ENCODE data around the gene LMF1. TPM values are rescaled to one million over a fixed set of nuclear protein-coding genes. Genes with fewer than 3 reads are reported as not detected.

The LMF1 gene
- total and polyA plus RNA-seq, 9 of the 15 experiments (the other 6 are each of a cell fraction or from before 2014, with no cell fraction given) = 0.11 to 1.6 (median 0.55) TPM; not detected in 1

DNA sequence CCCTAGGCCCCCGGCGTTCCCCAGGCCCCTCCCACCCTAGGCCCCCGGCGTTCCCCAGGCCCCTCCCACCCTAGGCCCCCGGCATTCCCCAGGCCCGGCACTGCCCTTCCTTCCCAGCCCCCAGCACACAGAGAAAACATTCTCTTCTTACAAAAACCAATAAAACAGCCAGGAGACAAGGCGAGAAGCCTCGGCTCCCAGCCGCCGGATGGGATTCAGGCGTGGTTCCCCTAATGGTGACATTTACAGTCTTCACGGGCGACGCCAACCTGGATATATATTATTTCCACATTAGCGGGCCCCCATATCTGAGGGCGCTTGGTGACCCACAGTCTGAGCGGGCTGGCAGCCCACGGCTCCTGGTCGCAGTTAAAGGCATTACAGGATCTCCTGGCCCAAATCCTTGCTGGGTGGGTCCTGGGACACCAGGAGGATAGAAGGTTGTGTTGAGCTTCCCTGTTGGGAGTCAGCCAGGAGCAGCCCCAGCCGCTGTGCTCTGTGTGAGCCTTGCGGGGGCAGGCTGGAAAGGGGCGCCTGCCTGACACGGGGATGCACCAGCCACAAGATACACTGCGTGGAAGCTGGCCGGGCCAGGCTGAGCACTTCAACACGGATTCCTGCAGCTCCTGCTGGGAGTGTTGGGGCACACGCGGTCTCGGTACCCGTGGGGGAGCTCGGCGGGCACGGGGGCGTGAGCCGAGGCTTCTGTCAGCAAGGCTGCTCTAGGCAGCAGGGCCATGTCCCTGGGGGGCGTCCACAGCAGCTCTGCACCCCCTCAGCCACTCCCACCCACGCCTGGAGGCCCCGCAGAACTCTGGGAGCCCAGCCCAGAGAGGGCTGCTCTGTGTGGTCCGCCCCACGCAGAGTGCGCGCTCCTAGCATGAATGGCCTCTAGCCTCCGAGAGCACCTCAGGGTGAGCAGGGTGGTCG, 83.7 kb downstream of the LMF1 start:
- no peak for FAIRE-seq

More for the DNA sequence above, 83.7 kb downstream of the LMF1 start:
- WGBS (ENCODE audit: insufficient coverage, low coverage, missing lambda C conversion rate) = 24% methylated on average over 34 of the region's 44 CpGs
- H4K20me1 ChIP-seq (replicated peaks; ENCODE audit: control insufficient read depth, insufficient read depth, low read length) = peaks cover 22% of the 10 kb centered on the region
- POLR2A ChIA-PET = no interaction called here
- in situ Hi-C loops (cut with MboI) (no loop called here), intact Hi-C loops (cut with micrococcal nuclease) (no loop called here)
- TF ChIP-seq BHLHE40 (IDR thresholded peaks at IDR 0.05; ENCODE audit: low read length) (no peak), THRA (IDR thresholded peaks at IDR 0.05) (no peak), ZNF395 (CRISPR knock-in tag; IDR thresholded peaks at IDR 0.05) (no peak), E2F3 (CRISPR knock-in tag; IDR thresholded peaks at IDR 0.05) (no peak), NRF1 (conservative IDR thresholded peaks at IDR 0.05 in 1 of 2, IDR thresholded peaks at IDR 0.05 in 1 of 2) (no peak), STAT5B (CRISPR knock-in tag; IDR thresholded peaks at IDR 0.05) (no peak), SRSF7 (optimal IDR thresholded peaks at IDR 0.05; ENCODE audit: low read depth, low read length) (no peak), NFATC3 (IDR thresholded peaks at IDR 0.05) (no peak), ZNF3 (CRISPR knock-in tag; IDR thresholded peaks at IDR 0.05) (no peak), ZNF785 (CRISPR knock-in tag; IDR thresholded peaks at IDR 0.05) (no peak), E2F5 (CRISPR knock-in tag; IDR thresholded peaks at IDR 0.05) (no peak), BRF1 (IDR thresholded peaks at IDR 0.05; ENCODE audit: borderline replicate concordance, extremely low read depth, insufficient read length) (no peak)
- TF ChIP-seq, protein P1, sequence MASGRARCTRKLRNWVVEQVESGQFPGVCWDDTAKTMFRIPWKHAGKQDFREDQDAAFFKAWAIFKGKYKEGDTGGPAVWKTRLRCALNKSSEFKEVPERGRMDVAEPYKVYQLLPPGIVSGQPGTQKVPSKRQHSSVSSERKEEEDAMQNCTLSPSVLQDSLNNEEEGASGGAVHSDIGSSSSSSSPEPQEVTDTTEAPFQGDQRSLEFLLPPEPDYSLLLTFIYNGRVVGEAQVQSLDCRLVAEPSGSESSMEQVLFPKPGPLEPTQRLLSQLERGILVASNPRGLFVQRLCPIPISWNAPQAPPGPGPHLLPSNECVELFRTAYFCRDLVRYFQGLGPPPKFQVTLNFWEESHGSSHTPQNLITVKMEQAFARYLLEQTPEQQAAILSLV (tag; IDR thresholded peaks at IDR 0.05) = no peak
- TF ChIP-seq, protein P2, sequence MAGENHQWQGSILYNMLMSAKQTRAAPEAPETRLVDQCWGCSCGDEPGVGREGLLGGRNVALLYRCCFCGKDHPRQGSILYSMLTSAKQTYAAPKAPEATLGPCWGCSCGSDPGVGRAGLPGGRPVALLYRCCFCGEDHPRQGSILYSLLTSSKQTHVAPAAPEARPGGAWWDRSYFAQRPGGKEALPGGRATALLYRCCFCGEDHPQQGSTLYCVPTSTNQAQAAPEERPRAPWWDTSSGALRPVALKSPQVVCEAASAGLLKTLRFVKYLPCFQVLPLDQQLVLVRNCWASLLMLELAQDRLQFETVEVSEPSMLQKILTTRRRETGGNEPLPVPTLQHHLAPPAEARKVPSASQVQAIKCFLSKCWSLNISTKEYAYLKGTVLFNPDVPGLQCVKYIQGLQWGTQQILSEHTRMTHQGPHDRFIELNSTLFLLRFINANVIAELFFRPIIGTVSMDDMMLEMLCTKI (IDR thresholded peaks at IDR 0.05; ENCODE audit: partially characterized antibody) = no peak
- H2AFZ ChIP-seq (ENCODE audit: low read depth, low read length) = no peak overlapping the region
- H3K36me3 ChIP-seq (ENCODE audit: control insufficient read depth, insufficient read depth, low read length) = no peaks in the 10 kb centered on the region
- ATAC-seq = no peak
- no TSS peak for BruUV-seq (replicated peaks)
- peaks cover 0 to 44% of the 10 kb centered on the region in 2 experiments; a peak in 2 of 5 replicates for H3K4me1 ChIP-seq (replicated peaks in 1 of 2; ENCODE audit: control insufficient read depth in 2 of 2, insufficient read depth in 2 of 2, low read length in 2 of 2)
- H3K27me3 ChIP-seq (ENCODE audit: control insufficient read depth in 2 of 2, insufficient read depth in 2 of 2, low read length in 2 of 2) = peaks cover 23 to 72% of the 10 kb centered on the region in 2 experiments
- no peaks in the 10 kb centered on the region for H3K9me1 ChIP-seq (ENCODE audit: control insufficient read depth, insufficient read depth, low read length)
- no peaks in the 10 kb centered on the region for H3K79me2 ChIP-seq (ENCODE audit: control insufficient read depth, insufficient read depth, low read length)
- no peak overlapping the region for H3K27ac ChIP-seq (ENCODE audit: extremely low read depth, low read depth, low read length)
- CTCF ChIA-PET (ENCODE audit: low intra/inter-chr PET ratio) = no interaction called here
- DNase-seq (ENCODE audit: extremely low read depth in 1 of 4, low spot score in 3 of 4) = no peak
- H3K4me3 ChIP-seq = no peak overlapping the region
- no peak overlapping the region for H3K4me2 ChIP-seq (ENCODE audit: insufficient read depth, low read length)
- H3K9ac ChIP-seq (ENCODE audit: insufficient read depth in 1 of 2, low read depth in 2 of 2, low read length in 2 of 2) = no peak overlapping the region; a peak in 1 of 4 replicates
- no peaks in the 10 kb centered on the region for H3K9me3 ChIP-seq (replicated peaks; ENCODE audit: control insufficient read depth, insufficient read depth, low read depth, low read length)

All from K562 (cell line).